Measurements from ENCODE around the gene GFAP.

DNA sequence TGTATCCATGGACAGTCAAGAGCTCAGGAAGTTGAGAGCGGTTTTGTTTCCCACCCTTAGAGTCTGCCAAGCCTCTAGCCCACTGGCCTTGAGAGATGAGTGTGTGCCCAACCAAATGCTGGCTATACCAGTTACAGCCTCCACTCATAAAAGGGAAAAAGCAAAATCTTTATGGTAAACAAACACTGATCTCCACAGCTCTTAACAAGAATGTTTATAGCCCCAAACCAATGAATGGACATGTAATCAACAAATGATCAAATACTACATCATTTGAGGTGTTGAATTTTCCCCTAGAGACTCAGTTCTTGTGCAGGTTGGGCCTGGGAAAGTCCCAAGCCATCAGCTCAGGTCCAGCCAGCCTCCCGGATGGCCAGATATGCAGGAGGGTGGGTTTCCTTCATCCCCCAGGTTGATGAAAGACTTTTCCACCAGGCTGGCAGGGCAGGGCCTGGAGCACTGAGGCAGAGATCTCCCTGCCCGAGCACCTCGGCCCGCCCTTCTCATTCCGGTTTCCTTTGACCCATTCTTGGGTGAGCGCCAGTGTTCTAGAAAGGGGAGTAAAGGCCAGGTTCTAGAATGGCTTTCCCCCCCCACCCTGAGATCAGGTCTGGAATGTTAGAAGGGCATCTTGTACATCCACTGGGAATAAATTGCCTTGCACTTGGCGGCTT is 12.2 kb downstream of the GFAP start:
- TF ChIP-seq, protein P1, sequence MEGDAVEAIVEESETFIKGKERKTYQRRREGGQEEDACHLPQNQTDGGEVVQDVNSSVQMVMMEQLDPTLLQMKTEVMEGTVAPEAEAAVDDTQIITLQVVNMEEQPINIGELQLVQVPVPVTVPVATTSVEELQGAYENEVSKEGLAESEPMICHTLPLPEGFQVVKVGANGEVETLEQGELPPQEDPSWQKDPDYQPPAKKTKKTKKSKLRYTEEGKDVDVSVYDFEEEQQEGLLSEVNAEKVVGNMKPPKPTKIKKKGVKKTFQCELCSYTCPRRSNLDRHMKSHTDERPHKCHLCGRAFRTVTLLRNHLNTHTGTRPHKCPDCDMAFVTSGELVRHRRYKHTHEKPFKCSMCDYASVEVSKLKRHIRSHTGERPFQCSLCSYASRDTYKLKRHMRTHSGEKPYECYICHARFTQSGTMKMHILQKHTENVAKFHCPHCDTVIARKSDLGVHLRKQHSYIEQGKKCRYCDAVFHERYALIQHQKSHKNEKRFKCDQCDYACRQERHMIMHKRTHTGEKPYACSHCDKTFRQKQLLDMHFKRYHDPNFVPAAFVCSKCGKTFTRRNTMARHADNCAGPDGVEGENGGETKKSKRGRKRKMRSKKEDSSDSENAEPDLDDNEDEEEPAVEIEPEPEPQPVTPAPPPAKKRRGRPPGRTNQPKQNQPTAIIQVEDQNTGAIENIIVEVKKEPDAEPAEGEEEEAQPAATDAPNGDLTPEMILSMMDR (IDR thresholded peaks at IDR 0.05) = no peak
- no peak for TF ChIP-seq POLR2A (IDR thresholded peaks at IDR 0.05)
